Measurements from ENCODE around the gene COL9A2. TPM values are rescaled to one million over a fixed set of nuclear protein-coding genes. Genes with fewer than 3 reads are reported as not detected.

Gene COL9A2
- total RNA-seq, 4 donors from 2014 or later, result 6.2 to 21.6 (median 11.7) TPM

- no peak overlapping the region for H3K4me3 ChIP-seq (replicated peaks in 1 of 3)
- DNase-seq, result no peak
- TF ChIP-seq POLR2A (IDR thresholded peaks at IDR 0.05), result no peak
- H3K27ac ChIP-seq, result no peak overlapping the region
- H3K36me3 ChIP-seq, result no peaks in the 10 kb centered on the region
- intact Hi-C loops (cut with DNase I), result no loop called here
- H3K27me3 ChIP-seq, result no peaks in the 10 kb centered on the region
- no peaks in the 10 kb centered on the region for H3K4me1 ChIP-seq
- no peaks in the 10 kb centered on the region for H3K9me3 ChIP-seq
- WGBS, 2 donors, result 95 to 100% methylated on average over 1 to 10 of the region's 10 CpGs
Observed at GRCh38 chr1:40301066-40301465, 16.0 kb downstream of the COL9A2 start.

DNA sequence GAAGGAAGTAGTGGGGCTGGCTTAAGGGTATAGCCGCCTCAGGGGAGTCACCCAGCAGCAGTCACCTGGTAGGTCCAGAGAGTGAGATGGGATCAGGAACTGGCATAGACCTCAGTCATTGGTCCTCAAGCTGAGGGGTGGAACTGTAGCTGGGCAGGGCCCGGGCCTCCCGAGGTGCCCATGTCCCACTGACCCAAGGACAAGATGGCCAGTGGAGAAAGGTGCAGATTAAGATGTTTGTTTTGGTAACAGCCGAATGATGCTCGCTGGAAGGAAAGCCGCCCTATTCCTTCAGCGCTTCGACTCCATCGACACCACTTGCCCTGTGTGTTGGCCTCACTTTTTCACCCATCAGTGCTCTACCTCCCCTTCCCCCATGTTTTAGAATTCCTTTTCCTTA is 16.4 kb downstream of the COL9A2 start:
- Histone ChIP-seq H3K4me1 (no peaks in the 10 kb centered on the region), H3K27ac (no peak overlapping the region), H3K27me3 (no peaks in the 10 kb centered on the region), H3K36me3 (no peaks in the 10 kb centered on the region), H3K9me3 (no peaks in the 10 kb centered on the region), H3K4me3 (replicated peaks in 1 of 3) (no peak overlapping the region)
- intact Hi-C loops (cut with DNase I), result no loop called here
- no peak for DNase-seq
- 95 to 96% methylated on average over 9 of the region's 9 CpGs for WGBS, 2 donors
- TF ChIP-seq POLR2A (IDR thresholded peaks at IDR 0.05), result no peak
- TF ChIP-seq CTCF (IDR thresholded peaks at IDR 0.05), result no peak

DNA sequence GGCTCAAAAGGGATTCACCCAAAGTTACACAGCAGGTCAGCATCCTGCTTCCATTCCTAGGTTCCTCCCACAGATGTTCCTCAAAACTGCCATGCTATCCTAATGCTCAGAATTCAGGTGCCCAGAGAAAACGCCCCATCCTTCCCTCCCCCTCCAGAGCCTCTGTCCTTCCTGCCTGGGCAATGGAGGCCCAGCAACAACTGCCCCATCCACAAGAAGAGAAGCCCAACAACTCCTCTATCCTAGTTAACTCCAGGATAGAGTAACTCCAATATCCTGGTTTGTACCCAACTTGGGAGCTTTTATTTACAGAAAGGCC is 16.9 kb downstream of the COL9A2 start:
- intact Hi-C loops (cut with DNase I), result no loop called here
- TF ChIP-seq CTCF (IDR thresholded peaks at IDR 0.05) (no peak), POLR2A (IDR thresholded peaks at IDR 0.05) (no peak)
- no peaks in the 10 kb centered on the region for H3K36me3 ChIP-seq
- H3K4me1 ChIP-seq, result no peaks in the 10 kb centered on the region
- WGBS, 2 donors, result 86 to 90% methylated on average over 1 of the region's 1 CpG
- no peaks in the 10 kb centered on the region for H3K27me3 ChIP-seq
- DNase-seq, result no peak
- no peak overlapping the region for H3K4me3 ChIP-seq (replicated peaks in 1 of 3)
- no peaks in the 10 kb centered on the region for H3K9me3 ChIP-seq
- H3K27ac ChIP-seq, result no peak overlapping the region

DNA sequence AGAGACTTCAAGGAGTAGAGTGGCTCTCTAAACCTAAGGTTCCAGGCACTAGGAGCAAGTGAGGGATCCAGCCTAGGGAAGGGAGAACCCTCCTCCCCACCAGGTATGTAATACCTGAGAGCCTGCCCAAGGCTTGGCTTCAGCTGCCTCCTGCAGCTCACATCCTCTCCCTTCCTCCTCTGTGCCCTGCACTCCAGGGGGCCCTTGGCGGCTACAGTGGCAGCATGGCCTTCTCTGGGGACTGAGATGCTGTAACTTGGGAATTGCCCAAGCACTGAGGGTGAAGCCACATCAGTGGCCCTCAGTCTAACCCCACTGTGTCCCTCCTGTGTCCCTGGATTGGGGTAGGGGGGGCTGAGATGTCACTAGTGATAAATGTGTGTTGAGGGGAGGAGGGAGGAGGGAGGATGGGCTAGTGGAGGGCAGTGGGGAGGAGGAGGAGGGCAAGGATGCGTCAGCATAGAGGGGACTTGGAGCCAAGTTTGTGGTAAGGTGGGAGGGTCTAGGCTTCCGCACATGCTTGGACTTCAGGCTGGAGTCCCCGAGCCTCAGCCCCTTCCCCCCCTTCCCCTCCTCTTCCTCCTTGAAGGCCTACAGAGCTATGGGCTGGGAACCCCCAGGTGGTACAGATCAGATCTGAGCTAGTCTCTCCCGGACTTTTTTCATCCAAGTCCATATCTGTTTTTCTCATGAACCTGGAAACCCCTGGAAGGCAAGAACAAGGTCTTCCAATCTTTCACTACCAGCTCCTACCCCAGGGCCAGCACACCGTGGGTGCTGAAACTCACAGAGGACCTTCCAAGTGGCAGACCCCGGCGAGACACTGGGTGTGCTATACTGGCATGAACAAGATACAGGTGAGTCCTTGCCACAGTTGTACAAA is 17.5 kb downstream of the COL9A2 start:
- no peaks in the 10 kb centered on the region for H3K9me3 ChIP-seq

GRCh38 chr1:40291293-40291692 is 25.8 kb downstream of the COL9A2 start:
- TF ChIP-seq CTCF (IDR thresholded peaks at IDR 0.05) (no peak), POLR2A (IDR thresholded peaks at IDR 0.05) (no peak)
- Histone ChIP-seq H3K36me3 (peaks cover 11 to 22% of the 10 kb centered on the region in 2 donors), H3K4me3 (replicated peaks in 1 of 3) (no peak overlapping the region), H3K9me3 (no peaks in the 10 kb centered on the region), H3K4me1 (no peaks in the 10 kb centered on the region), H3K27me3 (no peaks in the 10 kb centered on the region), H3K27ac (no peak overlapping the region)
- WGBS, 2 donors, result 88 to 95% methylated on average over 2 of the region's 2 CpGs
- intact Hi-C loops (cut with DNase I), result no loop called here
- no peak for DNase-seq

More for the DNA sequence above, 17.5 kb downstream of the COL9A2 start:
- Histone ChIP-seq H3K27me3 (no peaks in the 10 kb centered on the region), H3K36me3 (no peaks in the 10 kb centered on the region), H3K4me1 (no peaks in the 10 kb centered on the region), H3K27ac (no peak overlapping the region), H3K4me3 (replicated peaks in 1 of 3) (no peak overlapping the region)
- no peak for DNase-seq
- intact Hi-C loops (cut with DNase I), result no loop called here
- TF ChIP-seq POLR2A (IDR thresholded peaks at IDR 0.05) (no peak), CTCF (IDR thresholded peaks at IDR 0.05) (no peak)
- WGBS, 2 donors, result 54 to 58% methylated on average over 5 to 8 of the region's 8 CpGs
